HepG2 (cell line): ENCODE results near the gene IQGAP3. TPM values are rescaled to one million over a fixed set of nuclear protein-coding genes. Genes with fewer than 3 reads are reported as not detected.

Source experiments
- ARNTL ChIP-seq: sonication (generic); formaldehyde crosslinking; IDR thresholded peaks from 2 replicates; pipeline ENCODE4 v1.4.0; 2020; ENCODE audit warnings: mild to moderate bottlenecking, missing genetic modification reagents
- ASH2L ChIP-seq: fragments of 300-600, 200-600 bp; sonication (generic); IDR thresholded peaks from 2 replicates; pipeline ENCODE4 v1.7.0; 2017; ENCODE audit warnings: low read depth, mild to moderate bottlenecking, moderate library complexity, mixed read lengths, low read length; ENCODE audit not compliant: insufficient read length
- ETV5 ChIP-seq: IDR thresholded peaks from 2 replicates; pipeline ENCODE4 v1.6.1; 2018; ENCODE audit warnings: missing biosample characterization, missing genetic modification reagents, inconsistent platforms, borderline replicate concordance
- FOSL2 ChIP-seq: sonication (generic); formaldehyde crosslinking; IDR thresholded peaks from 2 replicates; pipeline ENCODE4 v1.4.0; 2020; ENCODE audit warnings: missing genetic modification reagents
- FOXA1 ChIP-seq, 2 experiments: fragments of 450-650 bp in 1 of 2; sonication (generic) in 1 of 2; formaldehyde crosslinking in 1 of 2; IDR thresholded peaks; 2 replicates each; pipeline versions ENCODE4 v1.4.0 to v1.6.1; 2016 to 2020; ENCODE audit warnings: missing genetic modification reagents in 1 of 2
- HOXA5 ChIP-seq: sonication (generic); formaldehyde crosslinking; IDR thresholded peaks from 2 replicates; pipeline ENCODE4 v1.4.0; 2020; ENCODE audit warnings: missing genetic modification reagents
- MTA1 ChIP-seq: sonication (generic); formaldehyde crosslinking; IDR thresholded peaks from 2 replicates; pipeline ENCODE4 v1.4.0; 2020; ENCODE audit warnings: missing genetic modification reagents, mild to moderate bottlenecking, borderline replicate concordance
- NCOA1 ChIP-seq: sonication (generic); formaldehyde crosslinking; IDR thresholded peaks from 2 replicates; pipeline ENCODE4 v1.9.0; 2021; ENCODE audit warnings: missing genetic modification reagents
- NCOR1 ChIP-seq: fragments of 200-600 bp; sonication (generic); IDR thresholded peaks from 2 replicates; pipeline ENCODE4 v1.7.0; 2017; ENCODE audit warnings: antibody characterized with exemption, low read length, borderline replicate concordance
- RBM22 ChIP-seq: fragments of 200-400 bp; formaldehyde crosslinking; optimal IDR thresholded peaks from 2 replicates; pipeline ENCODE3; 2017; ENCODE audit warnings: mild to moderate bottlenecking, low read length, moderate library complexity
- SAP130 ChIP-seq: IDR thresholded peaks from 2 replicates; pipeline ENCODE4 v1.6.1; 2016; ENCODE audit warnings: low read depth
- SP1 ChIP-seq, 2 experiments: fragments of 450-650 bp in 1 of 2; sonication (generic) in 1 of 2; formaldehyde crosslinking in 1 of 2; IDR thresholded peaks; 2 replicates each; pipeline versions ENCODE4 v1.4.0 to v1.6.1; 2016 to 2020; ENCODE audit warnings: missing genetic modification reagents in 1 of 2
- SPEN ChIP-seq: sonication (generic); formaldehyde crosslinking; IDR thresholded peaks from 2 replicates; pipeline ENCODE4 v1.5.1; 2020; ENCODE audit warnings: low read depth, mild to moderate bottlenecking, missing genetic modification reagents
- SRF ChIP-seq: IDR thresholded peaks from 2 replicates; pipeline ENCODE4 v1.6.1; 2011; ENCODE audit warnings: mild to moderate bottlenecking, low read depth, low read length, moderate library complexity
- STAG1 ChIP-seq: sonication (generic); formaldehyde crosslinking; IDR thresholded peaks from 2 replicates; pipeline ENCODE4 v1.4.0; 2020; ENCODE audit warnings: missing genetic modification reagents
- TBX2 ChIP-seq: sonication (generic); formaldehyde crosslinking; IDR thresholded peaks from 2 replicates; pipeline ENCODE4 v1.5.0; 2020; ENCODE audit warnings: missing genetic modification reagents, mild to moderate bottlenecking, borderline replicate concordance
- ZBTB38 ChIP-seq: sonication (generic); formaldehyde crosslinking; IDR thresholded peaks from 2 replicates; pipeline ENCODE4 v1.5.1; 2020; ENCODE audit warnings: mild to moderate bottlenecking, missing genetic modification reagents
- ZC3H13 ChIP-seq: sonication (generic); formaldehyde crosslinking; IDR thresholded peaks from 2 replicates; pipeline ENCODE4 v1.8.1; 2023; ENCODE audit warnings: mild to moderate bottlenecking, missing genetic modification reagents, moderate library complexity
- ZNF230 ChIP-seq: sonication (generic); formaldehyde crosslinking; IDR thresholded peaks from 2 replicates; pipeline ENCODE4 v1.4.0; 2020; ENCODE audit warnings: mild to moderate bottlenecking, missing genetic modification reagents
- ZNF337 ChIP-seq: sonication (generic); formaldehyde crosslinking; IDR thresholded peaks from 2 replicates; pipeline ENCODE4 v1.5.1; 2020; ENCODE audit warnings: missing genetic modification reagents, low read depth, mild to moderate bottlenecking, borderline replicate concordance
- ZNF382 ChIP-seq: sonication (generic); formaldehyde crosslinking; IDR thresholded peaks from 2 replicates; pipeline ENCODE4 v1.5.0; 2020; ENCODE audit warnings: missing genetic modification reagents, mild to moderate bottlenecking, borderline replicate concordance
- ZNF713 ChIP-seq: sonication (generic); formaldehyde crosslinking; IDR thresholded peaks from 2 replicates; pipeline ENCODE4 v1.4.0; 2020; ENCODE audit warnings: mild to moderate bottlenecking, missing genetic modification reagents
- ZNF737 ChIP-seq: sonication (generic); formaldehyde crosslinking; IDR thresholded peaks from 2 replicates; pipeline ENCODE4 v1.5.0; 2020; ENCODE audit warnings: missing genetic modification reagents, mild to moderate bottlenecking, borderline replicate concordance
- ZNF776 ChIP-seq: sonication (generic); formaldehyde crosslinking; IDR thresholded peaks from 2 replicates; pipeline ENCODE4 v1.4.0; 2020; ENCODE audit warnings: mild to moderate bottlenecking, missing genetic modification reagents
- polyA plus RNA-seq, 8 experiments: library from polyadenylated mRNA; depleted of rRNA in 3 of 8; stranded (reverse) in 7 of 8; unstranded in 1 of 8; fragments of >200 nt; fragmentation: Illumina TruSeq in 4 of 8; extraction: Trizol in 4 of 8; gene quantifications; 2 replicates each; pipeline versions ENCODE4 v1.2.1 to v1.2.3, GENCODE V29; 2011 to 2016; ENCODE audit warnings: low read depth in 4 of 8, missing spikeins in 1 of 8, mixed read lengths in 1 of 8; ENCODE audit not compliant: insufficient read depth in 1 of 8
- total RNA-seq, 5 experiments: library from RNA; depleted of rRNA; stranded (reverse); fragments of >200 nt; fragmentation: Illumina TruSeq; extraction: Trizol; gene quantifications; 2 replicates each; pipeline ENCODE4 v1.2.3, GENCODE V29; 2016; ENCODE audit warnings: low read depth in 1 of 5
- TF ChIP-seq, protein P1 (sequence below), 2 experiments: fragments of 450-650 bp in 1 of 2; sonication (generic) in 1 of 2; formaldehyde crosslinking; IDR thresholded peaks; 2 replicates each; pipeline versions ENCODE4 v1.5.0 to v1.8.0; 2020 to 2022; ENCODE audit warnings: mild to moderate bottlenecking in 1 of 2, missing genetic modification reagents in 1 of 2
- TF ChIP-seq, protein P2 (sequence below), 2 experiments: sonication (generic) in 1 of 2; formaldehyde crosslinking in 1 of 2; IDR thresholded peaks; 2 replicates each; pipeline versions ENCODE4 v1.4.0 to v1.6.1; 2018 to 2020; ENCODE audit warnings: missing genetic modification reagents in 2 of 2, borderline replicate concordance in 1 of 2, low read depth in 1 of 2, mild to moderate bottlenecking in 1 of 2, missing biosample characterization in 1 of 2
- TF ChIP-seq, protein P3 (sequence below): sonication (generic); formaldehyde crosslinking; IDR thresholded peaks from 2 replicates; pipeline ENCODE4 v1.5.0; 2020; ENCODE audit warnings: missing genetic modification reagents, mild to moderate bottlenecking, borderline replicate concordance

The IQGAP3 gene
- total and polyA plus RNA-seq, 2 of the 13 experiments (the other 11 are each of a cell fraction or from before 2014, with no cell fraction given) = 13.5 to 14.1 TPM

DNA sequence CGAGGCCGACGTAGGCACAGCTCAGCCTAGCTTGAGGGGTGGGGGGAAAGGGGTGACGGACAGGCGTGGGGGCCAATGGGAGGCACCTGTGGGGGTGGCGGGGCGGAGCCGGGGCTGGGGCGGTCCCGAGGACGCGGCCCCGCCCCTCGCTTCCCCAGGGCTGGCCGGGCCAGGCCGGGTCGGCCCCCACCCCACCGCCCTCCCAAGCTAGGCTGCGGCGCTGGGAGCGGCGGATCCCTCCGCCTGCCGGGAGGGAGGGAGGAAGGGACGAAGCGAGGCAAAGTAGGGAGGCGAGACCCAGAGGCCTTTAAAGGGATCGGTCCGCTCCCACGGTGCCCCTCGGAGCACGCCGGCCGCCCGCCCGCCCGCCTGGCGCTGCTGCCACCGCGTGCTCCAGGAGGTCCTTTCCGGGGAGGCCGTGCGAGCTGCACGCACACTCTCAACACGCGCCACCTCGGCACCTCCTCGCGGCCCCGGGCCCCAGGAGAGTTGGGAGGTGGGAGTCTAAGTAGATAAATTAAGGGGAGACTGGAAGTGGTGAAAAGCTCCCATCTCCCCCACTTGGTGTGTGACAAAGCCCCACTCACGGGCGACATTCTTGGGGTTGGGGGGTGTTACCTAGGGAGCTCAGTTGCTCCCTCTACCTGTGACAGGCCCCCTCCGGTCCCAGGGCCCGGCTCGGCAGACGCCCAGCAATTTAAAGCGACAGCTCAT is 71.4 kb downstream of the IQGAP3 start (continued):
- TF ChIP-seq NCOR1 (no peak; the same call in 1 of the 2 replicates), ZNF713 (peak; percentile 82; the same call in 1 of the 2 replicates), HOXA5 (CRISPR knock-in tag) (peak; percentile 64), SRF (peak; percentile 3; the same call in 1 of the 2 replicates), ZNF382 (CRISPR knock-in tag) (no peak), ASH2L (no peak), RBM22 (no peak), ZNF337 (CRISPR knock-in tag) (no peak), FOSL2 (CRISPR knock-in tag) (peak; percentile 50), MTA1 (CRISPR knock-in tag) (peak; percentile 36; the same call in 1 of the 2 replicates), ZBTB38 (CRISPR knock-in tag) (no peak), SPEN (peak; percentile 82; the same call in 1 of the 2 replicates), ARNTL (CRISPR knock-in tag) (peak; percentile 64), ZNF230 (no peak), SAP130 (CRISPR knock-in tag) (peak; percentile 85), ZNF776 (CRISPR knock-in tag) (peak; percentile 50; the same call in 1 of the 2 replicates), ZC3H13 (CRISPR knock-in tag) (peak; percentile 88), ETV5 (CRISPR knock-in tag) (peak; percentile 19), TBX2 (CRISPR knock-in tag) (peak; percentile 58; the same call in 1 of the 2 replicates), ZNF737 (CRISPR knock-in tag) (peak; percentile 72; the same call in 1 of the 2 replicates), FOXA1 (IDR thresholded peaks at IDR 0.05) (no peak), FOXA1 (CRISPR knock-in tag; IDR thresholded peaks at IDR 0.05) (peak; percentile 8; the same call in 1 of the 2 replicates), STAG1 (CRISPR knock-in tag) (no peak), SP1 (IDR thresholded peaks at IDR 0.05) (no peak), SP1 (CRISPR knock-in tag; IDR thresholded peaks at IDR 0.05) (peak; percentile 92), NCOA1 (CRISPR knock-in tag) (peak; percentile 88)
- TF ChIP-seq, protein P1, sequence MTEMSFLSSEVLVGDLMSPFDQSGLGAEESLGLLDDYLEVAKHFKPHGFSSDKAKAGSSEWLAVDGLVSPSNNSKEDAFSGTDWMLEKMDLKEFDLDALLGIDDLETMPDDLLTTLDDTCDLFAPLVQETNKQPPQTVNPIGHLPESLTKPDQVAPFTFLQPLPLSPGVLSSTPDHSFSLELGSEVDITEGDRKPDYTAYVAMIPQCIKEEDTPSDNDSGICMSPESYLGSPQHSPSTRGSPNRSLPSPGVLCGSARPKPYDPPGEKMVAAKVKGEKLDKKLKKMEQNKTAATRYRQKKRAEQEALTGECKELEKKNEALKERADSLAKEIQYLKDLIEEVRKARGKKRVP (CRISPR knock-in tag; IDR thresholded peaks at IDR 0.05) = 0 out of 4 replicates have a peak, but pooled peaks of 1 of the 2 experiments have one; percentile 12
- TF ChIP-seq, protein P2, sequence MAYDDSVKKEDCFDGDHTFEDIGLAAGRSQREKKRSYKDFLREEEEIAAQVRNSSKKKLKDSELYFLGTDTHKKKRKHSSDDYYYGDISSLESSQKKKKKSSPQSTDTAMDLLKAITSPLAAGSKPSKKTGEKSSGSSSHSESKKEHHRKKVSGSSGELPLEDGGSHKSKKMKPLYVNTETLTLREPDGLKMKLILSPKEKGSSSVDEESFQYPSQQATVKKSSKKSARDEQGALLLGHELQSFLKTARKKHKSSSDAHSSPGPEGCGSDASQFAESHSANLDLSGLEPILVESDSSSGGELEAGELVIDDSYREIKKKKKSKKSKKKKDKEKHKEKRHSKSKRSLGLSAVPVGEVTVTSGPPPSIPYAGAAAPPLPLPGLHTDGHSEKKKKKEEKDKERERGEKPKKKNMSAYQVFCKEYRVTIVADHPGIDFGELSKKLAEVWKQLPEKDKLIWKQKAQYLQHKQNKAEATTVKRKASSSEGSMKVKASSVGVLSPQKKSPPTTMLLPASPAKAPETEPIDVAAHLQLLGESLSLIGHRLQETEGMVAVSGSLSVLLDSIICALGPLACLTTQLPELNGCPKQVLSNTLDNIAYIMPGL (CRISPR knock-in tag; IDR thresholded peaks at IDR 0.05; ENCODE audit: borderline replicate concordance in 1 of 2, low read depth in 1 of 2) = peak; percentile 32 to 87; a peak in 3 of 4 replicates
- TF ChIP-seq, protein P3, sequence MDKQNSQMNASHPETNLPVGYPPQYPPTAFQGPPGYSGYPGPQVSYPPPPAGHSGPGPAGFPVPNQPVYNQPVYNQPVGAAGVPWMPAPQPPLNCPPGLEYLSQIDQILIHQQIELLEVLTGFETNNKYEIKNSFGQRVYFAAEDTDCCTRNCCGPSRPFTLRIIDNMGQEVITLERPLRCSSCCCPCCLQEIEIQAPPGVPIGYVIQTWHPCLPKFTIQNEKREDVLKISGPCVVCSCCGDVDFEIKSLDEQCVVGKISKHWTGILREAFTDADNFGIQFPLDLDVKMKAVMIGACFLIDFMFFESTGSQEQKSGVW (CRISPR knock-in tag) = peak; percentile 67; the same call in 1 of the 2 replicates
